Smooth muscle cell (in vitro differentiated cells): ENCODE measurements around the gene IL4R. TPM values are rescaled to one million over a fixed set of nuclear protein-coding genes. Genes with fewer than 3 reads are reported as not detected.

Source experiments
- DNase-seq: peaks from one replicate; lab custom pipeline; 2025; ENCODE audit not compliant: unreplicated experiment; lab: John Stamatoyannopoulos, UW
- H2AFZ ChIP-seq: fragments of 200-600 bp; sonication (generic); 2 replicates; pipeline ENCODE4 v1.6.0; 2016; ENCODE audit warnings: antibody characterized with exemption, low read depth, mild to moderate bottlenecking
- H3F3A ChIP-seq: fragments of 200-600 bp; sonication (generic); 2 replicates; pipeline ENCODE4 v1.6.0; 2017; ENCODE audit warnings: antibody characterized with exemption, low read depth
- H3K27ac ChIP-seq: fragments of 200-600 bp; sonication (generic); 2 replicates; pipeline ENCODE4 v1.5.1; 2016; ENCODE audit warnings: low read depth, mild to moderate bottlenecking
- H3K27me3 ChIP-seq: fragments of 200-600 bp; sonication (generic); 2 replicates; pipeline ENCODE4 v1.6.1; 2016; ENCODE audit warnings: low read depth, mild to moderate bottlenecking
- H3K36me3 ChIP-seq: fragments of 200-600 bp; sonication (generic); 2 replicates; pipeline ENCODE4 v1.5.1; 2016; ENCODE audit warnings: low read depth
- H3K4me1 ChIP-seq: fragments of 200-600 bp; sonication (generic); 2 replicates; pipeline ENCODE4 v1.5.1; 2016; ENCODE audit warnings: low read depth
- H3K4me2 ChIP-seq: fragments of 200-600 bp; sonication (generic); 2 replicates; pipeline ENCODE4 v1.6.0; 2016; ENCODE audit warnings: mild to moderate bottlenecking
- H3K4me3 ChIP-seq: fragments of 200-600 bp; sonication (generic); 2 replicates; pipeline ENCODE4 v1.5.1; 2016; ENCODE audit warnings: mild to moderate bottlenecking
- H3K79me2 ChIP-seq: fragments of 200-600 bp; sonication (generic); 2 replicates; pipeline ENCODE4 v1.6.0; 2016; ENCODE audit warnings: low read depth, mild to moderate bottlenecking
- H3K9ac ChIP-seq: fragments of 200-600 bp; sonication (generic); 2 replicates; pipeline ENCODE4 v1.6.0; 2016; ENCODE audit warnings: low read depth
- H3K9me3 ChIP-seq: fragments of 200-600 bp; sonication (generic); replicated peaks from 2 replicates; pipeline ENCODE4 v1.5.1; 2016; ENCODE audit warnings: low read depth
- H4K20me1 ChIP-seq: fragments of 200-600 bp; sonication (generic); 2 replicates; pipeline ENCODE4 v1.6.0; 2016; ENCODE audit warnings: low read depth
- WGBS: methylation state at CpG from one replicate; pipeline ENCODE4 v1.1.7; 2016; ENCODE audit warnings: low lambda C conversion rate; 5-methylcytosine and 5-hydroxymethylcytosine counted together
- polyA plus RNA-seq: library from polyadenylated mRNA; unstranded; fragments of >200 nt; fragmentation: Nextera tagmentation; extraction: Ambion mirVana; gene quantifications from 2 replicates; pipeline ENCODE4 v1.2.1, GENCODE V29; 2016
- total RNA-seq: library from RNA; depleted of rRNA; stranded (reverse); fragments of >200 nt; gene quantifications from 2 replicates; pipeline ENCODE4 v1.2.3, GENCODE V29; 2014
- TF ChIP-seq, protein P1 (sequence below): fragments of 200-600 bp; sonication (generic); IDR thresholded peaks from 2 replicates; pipeline ENCODE4 v1.5.1; 2017; ENCODE audit warnings: borderline replicate concordance, mild to moderate bottlenecking, antibody characterized with exemption; ENCODE audit not compliant: insufficient read depth, poor library complexity, severe bottlenecking

Gene IL4R
- total and polyA plus RNA-seq, 2 experiments from 2014 or later: 13.4 to 24.0 TPM

GRCh38 chr16:27373312-27373711, 59.5 kb downstream of the IL4R start:
- Histone ChIP-seq H4K20me1 (no peaks in the 10 kb centered on the region), H3F3A (no peaks in the 10 kb centered on the region), H3K27me3 (no peaks in the 10 kb centered on the region), H3K4me2 (no peak overlapping the region), H2AFZ (no peak overlapping the region), H3K4me3 (no peak overlapping the region), H3K4me1 (no peaks in the 10 kb centered on the region), H3K79me2 (no peaks in the 10 kb centered on the region), H3K36me3 (no peaks in the 10 kb centered on the region), H3K9me3 (no peaks in the 10 kb centered on the region), H3K27ac (no peak overlapping the region), H3K9ac (no peak overlapping the region)
- DNase-seq: no peak
- TF ChIP-seq, protein P1, sequence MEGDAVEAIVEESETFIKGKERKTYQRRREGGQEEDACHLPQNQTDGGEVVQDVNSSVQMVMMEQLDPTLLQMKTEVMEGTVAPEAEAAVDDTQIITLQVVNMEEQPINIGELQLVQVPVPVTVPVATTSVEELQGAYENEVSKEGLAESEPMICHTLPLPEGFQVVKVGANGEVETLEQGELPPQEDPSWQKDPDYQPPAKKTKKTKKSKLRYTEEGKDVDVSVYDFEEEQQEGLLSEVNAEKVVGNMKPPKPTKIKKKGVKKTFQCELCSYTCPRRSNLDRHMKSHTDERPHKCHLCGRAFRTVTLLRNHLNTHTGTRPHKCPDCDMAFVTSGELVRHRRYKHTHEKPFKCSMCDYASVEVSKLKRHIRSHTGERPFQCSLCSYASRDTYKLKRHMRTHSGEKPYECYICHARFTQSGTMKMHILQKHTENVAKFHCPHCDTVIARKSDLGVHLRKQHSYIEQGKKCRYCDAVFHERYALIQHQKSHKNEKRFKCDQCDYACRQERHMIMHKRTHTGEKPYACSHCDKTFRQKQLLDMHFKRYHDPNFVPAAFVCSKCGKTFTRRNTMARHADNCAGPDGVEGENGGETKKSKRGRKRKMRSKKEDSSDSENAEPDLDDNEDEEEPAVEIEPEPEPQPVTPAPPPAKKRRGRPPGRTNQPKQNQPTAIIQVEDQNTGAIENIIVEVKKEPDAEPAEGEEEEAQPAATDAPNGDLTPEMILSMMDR: no peak
- WGBS: 92% methylated on average over 3 of the region's 3 CpGs

DNA sequence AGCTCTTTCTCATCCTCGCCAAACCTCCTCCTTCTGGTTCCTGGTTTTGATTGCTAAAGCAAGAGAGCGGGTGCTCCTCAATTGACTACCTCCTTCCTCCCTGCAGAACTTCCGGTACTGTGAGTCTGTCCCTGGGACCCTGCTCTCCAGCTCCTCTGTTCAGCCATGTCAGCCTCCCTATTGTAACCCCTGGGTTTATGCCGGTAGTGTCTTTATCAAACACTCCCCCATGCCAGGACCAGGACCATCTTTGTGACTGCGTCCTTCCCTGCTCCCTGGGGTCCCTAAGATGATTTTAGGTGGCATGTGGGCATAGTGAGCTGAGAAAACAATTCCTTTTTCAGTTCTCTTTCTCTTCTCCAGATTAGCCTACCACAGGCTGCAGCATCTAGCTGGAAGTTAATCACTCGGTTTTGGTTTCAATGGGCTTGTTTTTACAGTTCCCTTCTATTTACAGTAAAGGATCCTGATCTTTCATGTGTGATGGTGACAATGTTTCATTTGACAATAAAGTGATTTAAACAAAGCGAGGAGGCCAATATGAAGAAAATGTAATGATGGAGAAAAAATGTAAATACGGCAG, 60.5 kb downstream of the IL4R start:
- H3K9me3 ChIP-seq: no peaks in the 10 kb centered on the region
- no peaks in the 10 kb centered on the region for H3K79me2 ChIP-seq
- TF ChIP-seq, protein P1: no peak
- H3K4me2 ChIP-seq: no peak overlapping the region
- no peak for DNase-seq
- 93% methylated on average over 8 of the region's 8 CpGs for WGBS
- H3K36me3 ChIP-seq: no peaks in the 10 kb centered on the region
- H4K20me1 ChIP-seq: no peaks in the 10 kb centered on the region
- H3K9ac ChIP-seq: no peak overlapping the region
- H3F3A ChIP-seq: no peaks in the 10 kb centered on the region
- no peak overlapping the region for H2AFZ ChIP-seq
- no peak overlapping the region for H3K27ac ChIP-seq
- H3K4me3 ChIP-seq: no peak overlapping the region
- H3K27me3 ChIP-seq: no peaks in the 10 kb centered on the region
- H3K4me1 ChIP-seq: no peaks in the 10 kb centered on the region

GRCh38 chr16:27374804-27375425, 61.1 kb downstream of the IL4R start:
- H3K4me2 ChIP-seq: peak overlapping the region; percentile 67

More at GRCh38 chr16:27374804-27375425, 61.1 kb downstream of the IL4R start:
- H4K20me1 ChIP-seq: no peaks in the 10 kb centered on the region
- H3K79me2 ChIP-seq: no peaks in the 10 kb centered on the region
- TF ChIP-seq, protein P1: peak; percentile 48
- H3K27ac ChIP-seq: no peak overlapping the region
- no peak overlapping the region for H2AFZ ChIP-seq
- peak; percentile 6 for DNase-seq
- no peaks in the 10 kb centered on the region for H3K9me3 ChIP-seq
- no peak overlapping the region for H3K4me3 ChIP-seq
- H3K36me3 ChIP-seq: no peaks in the 10 kb centered on the region
- H3K9ac ChIP-seq: no peak overlapping the region
- H3K27me3 ChIP-seq: no peaks in the 10 kb centered on the region
- 19% methylated on average over 9 of the region's 9 CpGs for WGBS
- no peaks in the 10 kb centered on the region for H3F3A ChIP-seq
- H3K4me1 ChIP-seq: no peaks in the 10 kb centered on the region
